ENCODE results near the gene DUSP19.

GRCh38 chr2:183063083-183063482 lies 15.5 kb upstream of the DUSP19 start:
- TF ChIP-seq CTCF (IDR thresholded peaks at IDR 0.05; ENCODE audit: low read depth, low read length, poor library complexity, severe bottlenecking) (no peak), EZH2phosphoT487 (IDR thresholded peaks at IDR 0.05; ENCODE audit: borderline replicate concordance, low read length) (no peak)

All from DOHH2 (cell line).